HEK293 (cell line): ENCODE results near the gene IFIT2.
A peak's percentile ranks its signal among the peaks of the same experiment; 100 is the strongest.

ENCODE experiments used
- CTCF ChIA-PET: fragments of 350-600 bp; formaldehyde crosslinking; extraction: SDS; loops from one replicate; lab custom pipeline; 2021; ENCODE audit warnings: antibody characterized with exemption; lab: Yijun Ruan, JAX
- POLR2A ChIA-PET: fragments of 300-600 bp; formaldehyde crosslinking; extraction: SDS; loops from one replicate; lab custom pipeline; 2020; ENCODE audit warnings: antibody characterized with exemption, inconsistent platforms; lab: Yijun Ruan, JAX
- H3K27ac ChIP-seq: fragments of 200-500 bp; sonication (Bioruptor generic); 2 replicates; pipeline ENCODE4 v1.5.1; 2014; ENCODE audit warnings: low read depth, low read length, control low read depth, inconsistent platforms; ENCODE audit errors: extremely low read depth
- H3K36me3 ChIP-seq, 2 experiments: fragments of 200-500 bp in 1 of 2; sonication (Bioruptor generic) in 1 of 2; 1 replicate in 1 of 2; 2 replicates in 1 of 2; pipeline ENCODE4 v1.5.1; 2014 to 2017; ENCODE audit warnings: inconsistent platforms in 2 of 2, low read length in 2 of 2; ENCODE audit not compliant: control insufficient read depth in 2 of 2, insufficient read depth in 1 of 2
- H3K4me1 ChIP-seq: fragments of 200-500 bp; sonication (Bioruptor generic); 2 replicates; pipeline ENCODE4 v1.5.1; 2014; ENCODE audit warnings: mild to moderate bottlenecking, low read length, inconsistent platforms; ENCODE audit not compliant: control insufficient read depth, insufficient read depth
- H3K4me3 ChIP-seq: 2 replicates; pipeline ENCODE4 v1.5.1; 2011; ENCODE audit warnings: low read depth, mild to moderate bottlenecking, control low read depth, low read length, moderate library complexity
- H3K9me3 ChIP-seq: fragments of 200-500 bp; sonication (Bioruptor generic); 2 replicates; pipeline ENCODE4 v1.5.1; 2014; ENCODE audit warnings: low read depth, low read length, inconsistent platforms; ENCODE audit not compliant: control insufficient read depth, insufficient read depth
- GLIS2 ChIP-seq: fragments of 450-650 bp; formaldehyde crosslinking; IDR thresholded peaks from 2 replicates; pipeline ENCODE4 v1.5.1; 2016; ENCODE audit warnings: missing biosample characterization, missing genetic modification characterization
- PRDM2 ChIP-seq: fragments of 450-650 bp; formaldehyde crosslinking; IDR thresholded peaks from 2 replicates; pipeline ENCODE4 v1.5.1; 2016; ENCODE audit warnings: missing biosample characterization, missing genetic modification characterization, borderline replicate concordance
- SETDB1 ChIP-seq: IDR thresholded peaks from one replicate; pipeline ENCODE4 v1.6.1; 2017; ENCODE audit warnings: mild to moderate bottlenecking, low read length, moderate library complexity, mixed read lengths; ENCODE audit not compliant: insufficient read length
- SP7 ChIP-seq: fragments of 450-650 bp; formaldehyde crosslinking; IDR thresholded peaks from 2 replicates; pipeline ENCODE4 v1.5.1; 2016; ENCODE audit warnings: missing biosample characterization, missing genetic modification characterization
- YY2 ChIP-seq: fragments of 450-650 bp; formaldehyde crosslinking; IDR thresholded peaks from 2 replicates; pipeline ENCODE4 v1.5.1; 2016; ENCODE audit warnings: missing biosample characterization, missing genetic modification characterization
- ZBTB11 ChIP-seq: fragments of 450-650 bp; formaldehyde crosslinking; conservative IDR thresholded peaks from 2 replicates; pipeline ENCODE4 v1.5.1; 2016; ENCODE audit warnings: low read depth, missing biosample characterization, missing genetic modification characterization
- ZBTB8A ChIP-seq: fragments of 450-650 bp; formaldehyde crosslinking; IDR thresholded peaks from 2 replicates; pipeline ENCODE4 v1.5.1; 2016; ENCODE audit warnings: missing biosample characterization, missing genetic modification characterization
- ZNF133 ChIP-seq: fragments of 450-650 bp; formaldehyde crosslinking; IDR thresholded peaks from 2 replicates; pipeline ENCODE4 v1.5.1; 2016; ENCODE audit warnings: missing biosample characterization, missing genetic modification characterization
- ZNF140 ChIP-seq: fragments of 450-650 bp; formaldehyde crosslinking; IDR thresholded peaks from 2 replicates; pipeline ENCODE4 v1.5.1; 2016; ENCODE audit warnings: missing biosample characterization, missing genetic modification characterization
- ZNF292 ChIP-seq: fragments of 450-650 bp; formaldehyde crosslinking; IDR thresholded peaks from 2 replicates; pipeline ENCODE4 v1.5.1; 2016; ENCODE audit warnings: low read depth, missing biosample characterization, missing genetic modification characterization, borderline replicate concordance
- ZNF341 ChIP-seq: fragments of 450-650 bp; formaldehyde crosslinking; IDR thresholded peaks from 2 replicates; pipeline ENCODE4; 2016; ENCODE audit warnings: low read depth, missing biosample characterization, missing genetic modification characterization
- TF ChIP-seq, protein P1 (sequence below): fragments of 450-650 bp; formaldehyde crosslinking; IDR thresholded peaks from 2 replicates; pipeline ENCODE4 v1.5.1; 2016; ENCODE audit warnings: missing biosample characterization, missing genetic modification characterization
- TF ChIP-seq, protein P2 (sequence below): fragments of 450-650 bp; formaldehyde crosslinking; conservative IDR thresholded peaks from 2 replicates; pipeline ENCODE4 v1.5.1; 2016; ENCODE audit warnings: low read depth, missing biosample characterization, missing genetic modification characterization
- TF ChIP-seq, protein P3 (sequence below): IDR thresholded peaks from 2 replicates; pipeline ENCODE4 v1.6.1; 2011; ENCODE audit warnings: mild to moderate bottlenecking, low read depth, low read length, borderline replicate concordance
- TF ChIP-seq, protein P4 (sequence below): fragments of 450-650 bp; formaldehyde crosslinking; IDR thresholded peaks from 2 replicates; pipeline ENCODE4 v1.5.1; 2016; ENCODE audit warnings: missing biosample characterization, missing genetic modification characterization

The IFIT2 gene

DNA sequence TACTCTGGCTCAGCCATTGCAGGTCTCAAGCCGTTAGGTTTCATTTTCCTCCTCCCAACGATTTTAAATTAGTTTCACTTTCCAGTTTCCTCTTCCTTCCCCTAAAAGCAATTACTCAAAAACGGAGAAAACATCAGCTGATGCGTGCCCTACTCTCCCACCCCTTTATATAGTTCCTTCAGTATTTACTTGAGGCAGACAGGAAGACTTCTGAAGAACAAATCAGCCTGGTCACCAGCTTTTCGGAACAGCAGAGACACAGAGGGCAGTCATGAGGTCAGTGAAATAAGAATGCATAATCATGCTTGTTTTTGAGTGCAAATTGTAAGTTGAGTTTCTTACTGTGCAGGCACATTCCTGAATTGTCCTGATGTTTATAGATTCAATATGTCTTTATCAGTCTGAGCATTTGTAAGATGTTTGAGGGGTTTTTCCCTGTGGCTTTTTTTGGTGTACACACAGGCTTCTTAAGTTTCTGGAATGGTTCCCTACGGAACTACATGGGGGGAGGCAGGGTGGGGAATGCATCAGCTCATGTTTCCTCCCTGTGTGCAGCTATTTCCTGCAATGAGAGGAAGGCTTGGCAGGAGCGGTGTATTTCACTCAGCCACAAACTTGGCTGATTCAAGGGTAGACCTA is 26.1 kb downstream of the IFIT2 start, which contains the start of gene IFIT3 (continued):
- TF ChIP-seq, protein P1, sequence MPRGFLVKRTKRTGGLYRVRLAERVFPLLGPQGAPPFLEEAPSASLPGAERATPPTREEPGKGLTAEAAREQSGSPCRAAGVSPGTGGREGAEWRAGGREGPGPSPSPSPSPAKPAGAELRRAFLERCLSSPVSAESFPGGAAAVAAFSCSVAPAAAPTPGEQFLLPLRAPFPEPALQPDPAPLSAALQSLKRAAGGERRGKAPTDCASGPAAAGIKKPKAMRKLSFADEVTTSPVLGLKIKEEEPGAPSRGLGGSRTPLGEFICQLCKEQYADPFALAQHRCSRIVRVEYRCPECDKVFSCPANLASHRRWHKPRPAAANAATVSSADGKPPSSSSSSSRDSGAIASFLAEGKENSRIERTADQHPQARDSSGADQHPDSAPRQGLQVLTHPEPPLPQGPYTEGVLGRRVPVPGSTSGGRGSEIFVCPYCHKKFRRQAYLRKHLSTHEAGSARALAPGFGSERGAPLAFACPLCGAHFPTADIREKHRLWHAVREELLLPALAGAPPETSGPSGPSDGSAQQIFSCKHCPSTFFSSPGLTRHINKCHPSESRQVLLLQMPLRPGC (tag by site-specific recombination): peak; percentile 56; the same call in 1 of the 2 replicates
- TF ChIP-seq ZNF341 (tag by site-specific recombination) (peak; percentile 72), GLIS2 (peak; percentile 44; the same call in 1 of the 2 replicates), PRDM2 (no peak), SP7 (tag by site-specific recombination) (0 out of 2 replicates have a peak, but pooled peaks have one; percentile 12), ZNF140 (tag by site-specific recombination) (no peak), ZNF292 (tag by site-specific recombination) (no peak), SETDB1 (no peak), YY2 (no peak), ZBTB8A (tag by site-specific recombination) (no peak)
- TF ChIP-seq, protein P2, sequence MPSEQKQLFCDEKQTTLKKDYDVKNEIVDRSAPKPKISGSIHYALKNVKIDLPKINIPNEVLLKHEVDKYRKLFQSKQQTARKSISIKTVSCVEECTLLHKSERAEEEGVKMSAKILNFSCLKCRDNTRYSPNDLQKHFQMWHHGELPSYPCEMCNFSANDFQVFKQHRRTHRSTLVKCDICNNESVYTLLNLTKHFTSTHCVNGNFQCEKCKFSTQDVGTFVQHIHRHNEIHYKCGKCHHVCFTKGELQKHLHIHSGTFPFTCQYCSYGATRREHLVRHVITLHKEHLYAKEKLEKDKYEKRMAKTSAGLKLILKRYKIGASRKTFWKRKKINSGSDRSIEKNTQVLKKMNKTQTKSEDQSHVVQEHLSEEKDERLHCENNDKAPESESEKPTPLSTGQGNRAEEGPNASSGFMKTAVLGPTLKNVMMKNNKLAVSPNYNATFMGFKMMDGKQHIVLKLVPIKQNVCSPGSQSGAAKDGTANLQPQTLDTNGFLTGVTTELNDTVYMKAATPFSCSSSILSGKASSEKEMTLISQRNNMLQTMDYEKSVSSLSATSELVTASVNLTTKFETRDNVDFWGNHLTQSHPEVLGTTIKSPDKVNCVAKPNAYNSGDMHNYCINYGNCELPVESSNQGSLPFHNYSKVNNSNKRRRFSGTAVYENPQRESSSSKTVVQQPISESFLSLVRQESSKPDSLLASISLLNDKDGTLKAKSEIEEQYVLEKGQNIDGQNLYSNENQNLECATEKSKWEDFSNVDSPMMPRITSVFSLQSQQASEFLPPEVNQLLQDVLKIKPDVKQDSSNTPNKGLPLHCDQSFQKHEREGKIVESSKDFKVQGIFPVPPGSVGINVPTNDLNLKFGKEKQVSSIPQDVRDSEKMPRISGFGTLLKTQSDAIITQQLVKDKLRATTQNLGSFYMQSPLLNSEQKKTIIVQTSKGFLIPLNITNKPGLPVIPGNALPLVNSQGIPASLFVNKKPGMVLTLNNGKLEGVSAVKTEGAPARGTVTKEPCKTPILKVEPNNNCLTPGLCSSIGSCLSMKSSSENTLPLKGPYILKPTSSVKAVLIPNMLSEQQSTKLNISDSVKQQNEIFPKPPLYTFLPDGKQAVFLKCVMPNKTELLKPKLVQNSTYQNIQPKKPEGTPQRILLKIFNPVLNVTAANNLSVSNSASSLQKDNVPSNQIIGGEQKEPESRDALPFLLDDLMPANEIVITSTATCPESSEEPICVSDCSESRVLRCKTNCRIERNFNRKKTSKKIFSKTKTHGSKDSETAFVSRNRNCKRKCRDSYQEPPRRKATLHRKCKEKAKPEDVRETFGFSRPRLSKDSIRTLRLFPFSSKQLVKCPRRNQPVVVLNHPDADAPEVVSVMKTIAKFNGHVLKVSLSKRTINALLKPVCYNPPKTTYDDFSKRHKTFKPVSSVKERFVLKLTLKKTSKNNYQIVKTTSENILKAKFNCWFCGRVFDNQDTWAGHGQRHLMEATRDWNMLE: peak; percentile 65
- TF ChIP-seq, protein P3, sequence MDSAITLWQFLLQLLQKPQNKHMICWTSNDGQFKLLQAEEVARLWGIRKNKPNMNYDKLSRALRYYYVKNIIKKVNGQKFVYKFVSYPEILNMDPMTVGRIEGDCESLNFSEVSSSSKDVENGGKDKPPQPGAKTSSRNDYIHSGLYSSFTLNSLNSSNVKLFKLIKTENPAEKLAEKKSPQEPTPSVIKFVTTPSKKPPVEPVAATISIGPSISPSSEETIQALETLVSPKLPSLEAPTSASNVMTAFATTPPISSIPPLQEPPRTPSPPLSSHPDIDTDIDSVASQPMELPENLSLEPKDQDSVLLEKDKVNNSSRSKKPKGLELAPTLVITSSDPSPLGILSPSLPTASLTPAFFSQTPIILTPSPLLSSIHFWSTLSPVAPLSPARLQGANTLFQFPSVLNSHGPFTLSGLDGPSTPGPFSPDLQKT: no peak

GRCh38 chr10:89329151-89329550 is 27.3 kb downstream of the IFIT2 start:
- Histone ChIP-seq H3K36me3 (no peaks in the 10 kb centered on the region), H3K9me3 (no peaks in the 10 kb centered on the region), H3K27ac (no peak overlapping the region), H3K4me1 (0 out of 2 replicates have a peak, but pooled peaks cover 3% of the 10 kb centered on the region), H3K4me3 (no peak overlapping the region)
- CTCF ChIA-PET: no interaction called here
- POLR2A ChIA-PET: no interaction called here
- no peak for TF ChIP-seq ZBTB11 (tag by site-specific recombination)
- TF ChIP-seq, protein P4, sequence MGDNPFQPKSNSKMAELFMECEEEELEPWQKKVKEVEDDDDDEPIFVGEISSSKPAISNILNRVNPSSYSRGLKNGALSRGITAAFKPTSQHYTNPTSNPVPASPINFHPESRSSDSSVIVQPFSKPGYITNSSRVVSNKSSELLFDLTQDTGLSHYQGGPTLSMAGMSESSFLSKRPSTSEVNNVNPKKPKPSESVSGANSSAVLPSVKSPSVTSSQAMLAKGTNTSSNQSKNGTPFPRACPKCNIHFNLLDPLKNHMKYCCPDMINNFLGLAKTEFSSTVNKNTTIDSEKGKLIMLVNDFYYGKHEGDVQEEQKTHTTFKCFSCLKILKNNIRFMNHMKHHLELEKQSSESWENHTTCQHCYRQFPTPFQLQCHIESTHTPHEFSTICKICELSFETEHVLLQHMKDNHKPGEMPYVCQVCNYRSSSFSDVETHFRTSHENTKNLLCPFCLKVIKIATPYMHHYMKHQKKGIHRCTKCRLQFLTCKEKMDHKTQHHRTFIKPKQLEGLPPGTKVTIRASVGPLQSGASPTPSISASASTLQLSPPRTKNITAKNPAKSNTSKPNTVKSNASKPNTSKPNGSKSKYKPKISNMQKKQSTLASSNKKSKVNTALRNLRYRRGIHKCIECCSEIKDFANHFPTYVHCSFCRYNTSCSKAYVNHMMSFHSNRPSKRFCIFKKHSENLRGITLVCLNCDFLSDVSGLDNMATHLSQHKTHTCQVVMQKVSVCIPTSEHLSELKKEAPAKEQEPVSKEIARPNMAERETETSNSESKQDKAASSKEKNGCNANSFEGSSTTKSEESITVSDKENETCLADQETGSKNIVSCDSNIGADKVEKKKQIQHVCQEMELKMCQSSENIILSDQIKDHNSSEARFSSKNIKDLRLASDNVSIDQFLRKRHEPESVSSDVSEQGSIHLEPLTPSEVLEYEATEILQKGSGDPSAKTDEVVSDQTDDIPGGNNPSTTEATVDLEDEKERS (tag by site-specific recombination): no peak
- TF ChIP-seq ZNF133: no peak
- no peak for TF ChIP-seq ZNF292 (tag by site-specific recombination)
